Parathyroid adenoma (tissue), 2 donors: ENCODE measurements around the gene THEM4.

ENCODE experiments used
- H2AFZ ChIP-seq: fragments of 300-600 bp; sonication (generic); one replicate; pipeline ENCODE4 v1.7.0; 2017; ENCODE audit warnings: antibody characterized with exemption, mild to moderate bottlenecking
- H3K27ac ChIP-seq: fragments of 300-600 bp; sonication (generic); one replicate; pipeline ENCODE4 v1.7.0; 2017
- H3K27me3 ChIP-seq: fragments of 300-600 bp; sonication (generic); one replicate; pipeline ENCODE4 v1.7.0; 2017; ENCODE audit warnings: low read length; ENCODE audit not compliant: control insufficient read depth, insufficient read depth
- H3K36me3 ChIP-seq: fragments of 300-600 bp; sonication (generic); one replicate; pipeline ENCODE4 v1.7.0; 2017; ENCODE audit warnings: low read length; ENCODE audit not compliant: control insufficient read depth, insufficient read depth
- H3K4me1 ChIP-seq: fragments of 300-600 bp; sonication (generic); one replicate; pipeline ENCODE4 v1.7.0; 2017; ENCODE audit warnings: control low read depth
- H3K4me2 ChIP-seq: fragments of 300-600 bp; sonication (generic); one replicate; pipeline ENCODE4 v1.7.0; 2017; ENCODE audit warnings: low read length
- H3K4me3 ChIP-seq: fragments of 300-600 bp; sonication (generic); one replicate; pipeline ENCODE4 v1.7.0; 2017; ENCODE audit warnings: low read depth, low read length
- H3K79me2 ChIP-seq: fragments of 300-600 bp; sonication (generic); one replicate; pipeline ENCODE4 v1.7.0; 2017; ENCODE audit warnings: control low read depth
- H3K9ac ChIP-seq: fragments of 300-600 bp; sonication (generic); one replicate; pipeline ENCODE4 v1.7.0; 2017; ENCODE audit warnings: mild to moderate bottlenecking
- H3K9me3 ChIP-seq: fragments of 300-600 bp; sonication (generic); one replicate; pipeline ENCODE4 v1.7.0; 2017; ENCODE audit warnings: low read length; ENCODE audit not compliant: control insufficient read depth
- TF ChIP-seq, protein P1 (sequence below): fragments of 300-600 bp; sonication (generic); IDR thresholded peaks from one replicate; pipeline ENCODE4 v1.7.0; 2017; ENCODE audit warnings: antibody characterized with exemption, mild to moderate bottlenecking
- donor health status: primary hyperparathyroidism.

Gene THEM4

DNA sequence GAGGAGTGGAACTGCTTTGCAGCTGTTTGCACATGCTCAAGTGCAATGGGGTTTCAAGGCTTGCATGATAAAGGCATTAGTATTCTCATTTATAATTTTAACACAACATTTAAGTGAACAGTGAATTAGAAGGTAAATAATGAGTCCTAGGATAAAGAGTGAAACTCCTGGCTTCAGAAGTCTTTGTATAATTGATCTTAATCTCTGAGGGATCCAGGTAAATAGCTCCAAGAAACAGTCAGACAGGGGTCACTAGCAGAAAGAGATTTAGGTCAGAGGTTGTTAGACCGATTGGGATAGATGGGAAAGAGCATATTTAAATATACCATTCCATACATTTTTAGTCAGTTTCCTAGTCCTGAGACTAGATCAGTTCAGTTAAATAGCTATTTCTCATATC lies 14.1 kb upstream of the THEM4 start:
- Histone ChIP-seq H3K4me3 (no peak overlapping the region), H3K4me2 (no peak overlapping the region)

DNA sequence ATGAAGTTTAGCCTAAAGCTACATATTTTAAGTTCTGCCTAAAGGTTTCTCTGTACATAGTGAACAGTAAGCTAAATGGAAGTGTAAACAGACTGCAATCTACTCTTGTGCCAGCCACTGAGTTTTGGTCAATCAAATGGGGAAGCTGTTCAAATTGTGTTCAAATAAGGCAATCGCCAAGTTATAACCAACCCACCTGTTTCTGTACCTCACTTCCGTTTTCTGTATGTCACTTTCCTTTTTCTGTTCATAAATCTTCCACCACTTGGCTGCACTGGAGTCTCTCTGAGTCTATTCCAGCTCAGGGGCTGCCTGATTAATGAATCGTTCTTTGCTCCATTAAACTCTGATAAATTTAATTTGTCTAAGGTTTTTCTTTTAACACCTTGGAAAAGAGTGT lies 10.8 kb upstream of the THEM4 start:
- H3K27me3 ChIP-seq = no peaks in the 10 kb centered on the region
- H3K9me3 ChIP-seq = no peaks in the 10 kb centered on the region
- H3K27ac ChIP-seq = no peak overlapping the region
- H3K36me3 ChIP-seq = no peaks in the 10 kb centered on the region
- peaks cover 10% of the 10 kb centered on the region for H3K4me1 ChIP-seq
- no peak overlapping the region for H3K4me3 ChIP-seq
- TF ChIP-seq, protein P1, sequence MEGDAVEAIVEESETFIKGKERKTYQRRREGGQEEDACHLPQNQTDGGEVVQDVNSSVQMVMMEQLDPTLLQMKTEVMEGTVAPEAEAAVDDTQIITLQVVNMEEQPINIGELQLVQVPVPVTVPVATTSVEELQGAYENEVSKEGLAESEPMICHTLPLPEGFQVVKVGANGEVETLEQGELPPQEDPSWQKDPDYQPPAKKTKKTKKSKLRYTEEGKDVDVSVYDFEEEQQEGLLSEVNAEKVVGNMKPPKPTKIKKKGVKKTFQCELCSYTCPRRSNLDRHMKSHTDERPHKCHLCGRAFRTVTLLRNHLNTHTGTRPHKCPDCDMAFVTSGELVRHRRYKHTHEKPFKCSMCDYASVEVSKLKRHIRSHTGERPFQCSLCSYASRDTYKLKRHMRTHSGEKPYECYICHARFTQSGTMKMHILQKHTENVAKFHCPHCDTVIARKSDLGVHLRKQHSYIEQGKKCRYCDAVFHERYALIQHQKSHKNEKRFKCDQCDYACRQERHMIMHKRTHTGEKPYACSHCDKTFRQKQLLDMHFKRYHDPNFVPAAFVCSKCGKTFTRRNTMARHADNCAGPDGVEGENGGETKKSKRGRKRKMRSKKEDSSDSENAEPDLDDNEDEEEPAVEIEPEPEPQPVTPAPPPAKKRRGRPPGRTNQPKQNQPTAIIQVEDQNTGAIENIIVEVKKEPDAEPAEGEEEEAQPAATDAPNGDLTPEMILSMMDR = no peak
- H3K9ac ChIP-seq = no peak overlapping the region
- no peaks in the 10 kb centered on the region for H3K79me2 ChIP-seq
- no peak overlapping the region for H2AFZ ChIP-seq
- no peak overlapping the region for H3K4me2 ChIP-seq

More for the DNA sequence above, 14.1 kb upstream of the THEM4 start:
- H3K36me3 ChIP-seq = no peaks in the 10 kb centered on the region
- no peaks in the 10 kb centered on the region for H3K79me2 ChIP-seq
- no peak overlapping the region for H3K9ac ChIP-seq
- TF ChIP-seq, protein P1 = no peak
- H3K27ac ChIP-seq = peak overlapping the region; percentile 70
- H3K9me3 ChIP-seq = no peaks in the 10 kb centered on the region
- H2AFZ ChIP-seq = peak overlapping the region; percentile 19
- peaks cover 10% of the 10 kb centered on the region for H3K4me1 ChIP-seq
- no peaks in the 10 kb centered on the region for H3K27me3 ChIP-seq

DNA sequence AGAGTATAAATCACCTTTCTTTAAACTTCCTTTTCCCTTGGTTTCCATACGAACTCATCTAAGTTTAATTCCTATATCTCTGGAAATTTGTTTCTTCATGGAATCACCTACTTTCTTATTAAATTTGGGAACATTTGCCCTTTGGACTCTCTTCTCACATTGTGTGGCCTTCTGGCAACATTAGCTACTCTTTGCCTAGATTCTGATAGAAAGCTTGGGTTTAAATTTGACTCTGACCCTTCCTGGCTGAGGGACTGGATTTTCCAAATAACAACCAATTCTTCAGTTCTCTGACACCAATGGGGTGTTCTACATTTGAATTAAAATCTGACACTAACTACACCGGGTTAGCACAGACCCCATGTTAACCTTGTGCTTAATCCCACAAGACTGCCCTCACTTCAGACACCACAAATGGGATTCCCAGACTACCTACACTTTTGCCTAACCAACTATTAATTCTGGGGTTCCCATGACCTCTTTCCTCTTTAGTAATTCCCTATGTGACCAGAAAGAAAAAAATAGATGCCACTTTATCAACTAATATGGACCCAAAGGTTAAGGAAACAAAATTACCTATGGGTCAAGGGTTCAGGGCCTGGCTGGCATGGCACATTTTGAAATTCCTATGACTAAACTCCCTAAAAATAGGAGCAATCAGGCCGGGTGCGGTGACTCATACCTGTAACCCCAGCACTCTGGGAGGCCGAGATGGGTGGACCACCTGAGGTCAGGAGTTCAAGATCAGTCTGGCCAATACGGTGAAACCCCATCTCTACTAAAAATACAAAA lies 9.7 kb upstream of the THEM4 start:
- H3K27me3 ChIP-seq = no peaks in the 10 kb centered on the region
- H3K79me2 ChIP-seq = no peaks in the 10 kb centered on the region
- no peaks in the 10 kb centered on the region for H3K9me3 ChIP-seq
- no peak overlapping the region for H2AFZ ChIP-seq
- H3K4me2 ChIP-seq = no peak overlapping the region
- no peak overlapping the region for H3K4me3 ChIP-seq
- TF ChIP-seq, protein P1 = no peak
- H3K27ac ChIP-seq = no peak overlapping the region
- H3K36me3 ChIP-seq = no peaks in the 10 kb centered on the region
- H3K9ac ChIP-seq = no peak overlapping the region
- peaks cover 9% of the 10 kb centered on the region for H3K4me1 ChIP-seq

DNA sequence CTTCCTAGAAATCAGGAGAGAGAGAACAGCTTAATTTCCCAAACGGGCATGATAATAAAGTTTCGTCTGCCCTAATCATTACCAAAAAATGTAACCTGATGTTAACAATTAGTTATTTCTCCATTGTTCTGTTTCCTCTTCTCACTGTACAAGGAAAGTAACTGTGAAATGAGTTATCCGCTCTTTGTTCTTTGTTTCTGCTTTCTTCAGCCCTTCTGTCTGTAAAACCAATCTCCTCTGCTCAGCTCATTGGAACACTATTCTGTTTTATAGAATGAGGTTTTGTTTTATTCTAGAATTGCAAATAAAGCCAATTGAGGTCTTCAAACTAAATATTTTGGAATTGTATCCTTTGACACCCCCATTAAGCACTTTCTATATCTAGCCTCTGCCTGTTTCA lies 8.8 kb upstream of the THEM4 start:
- no peak overlapping the region for H3K4me3 ChIP-seq
- no peaks in the 10 kb centered on the region for H3K27me3 ChIP-seq
- H3K4me2 ChIP-seq = no peak overlapping the region
- peaks cover 4% of the 10 kb centered on the region for H3K4me1 ChIP-seq
- no peaks in the 10 kb centered on the region for H3K79me2 ChIP-seq
- no peaks in the 10 kb centered on the region for H3K9me3 ChIP-seq
- no peaks in the 10 kb centered on the region for H3K36me3 ChIP-seq
- no peak overlapping the region for H2AFZ ChIP-seq
- TF ChIP-seq, protein P1 = no peak
- no peak overlapping the region for H3K27ac ChIP-seq
- H3K9ac ChIP-seq = no peak overlapping the region
